Right atrium auricular region (tissue), 2 donors: Measurements from ENCODE around the gene TM7SF3. TPM values are rescaled to one million over a fixed set of nuclear protein-coding genes. Genes with fewer than 3 reads are reported as not detected.
"Not testable (repeated sequence)": the region's sequence is repeated elsewhere in the genome, so short reads cannot be mapped to it uniquely, and the experiment has no call there.

Experiments used
- DNase-seq: peaks from one replicate; pipeline ENCODE4 v3.0.0-alpha.2; 2019; ENCODE audit warnings: low spot score
- H3K27ac ChIP-seq, 2 donors: fragments of 200-600 bp; sonication (generic); 1 replicate in 1 of 2; 2 replicates in 1 of 2; pipeline ENCODE4 v1.5.1; 2016 to 2019
- H3K27me3 ChIP-seq, 2 donors: fragments of 200-600 bp; sonication (generic); one replicate each; pipeline versions ENCODE4 v1.5.1 to v1.6.0; 2017 to 2019
- H3K36me3 ChIP-seq: fragments of 200-600 bp; sonication (generic); one replicate; pipeline ENCODE4 v1.5.1; 2016
- H3K4me1 ChIP-seq, 2 donors: fragments of 200-600 bp; sonication (generic); one replicate each; pipeline versions ENCODE4 v1.5.1 to v1.6.0; 2017 to 2019
- H3K4me3 ChIP-seq, 2 donors: fragments of 200-600 bp; sonication (generic); 1 replicate in 1 of 2; 2 replicates in 1 of 2; pipeline ENCODE4 v1.5.1; 2017 to 2019; ENCODE audit warnings: mild to moderate bottlenecking in 1 of 2, moderate library complexity in 1 of 2
- H3K9me3 ChIP-seq, 2 donors: fragments of 200-600 bp; sonication (generic); one replicate each; pipeline ENCODE4 v1.5.1; 2019
- total RNA-seq, 2 donors: library from RNA; depleted of rRNA; stranded (reverse); fragments of >200 nt; gene quantifications; one replicate each; pipeline ENCODE4 v1.1.0, GENCODE V29; 2016
- TF ChIP-seq, protein P1 (sequence below), 2 donors: fragments of 200-600 bp; sonication (generic); IDR thresholded peaks; one replicate each; pipeline ENCODE4 v1.5.1; 2019; ENCODE audit warnings: antibody characterized with exemption in 2 of 2

The TM7SF3 gene
- total RNA-seq, 2 donors from 2014 or later: 23.0 to 34.6 TPM

GRCh38 chr12:26971963-26972362 lies 42.2 kb downstream of the TM7SF3 start:
- H3K27ac ChIP-seq: no peak overlapping the region
- no peaks in the 10 kb centered on the region for H3K9me3 ChIP-seq
- no peaks in the 10 kb centered on the region for H3K27me3 ChIP-seq
- TF ChIP-seq, protein P1, sequence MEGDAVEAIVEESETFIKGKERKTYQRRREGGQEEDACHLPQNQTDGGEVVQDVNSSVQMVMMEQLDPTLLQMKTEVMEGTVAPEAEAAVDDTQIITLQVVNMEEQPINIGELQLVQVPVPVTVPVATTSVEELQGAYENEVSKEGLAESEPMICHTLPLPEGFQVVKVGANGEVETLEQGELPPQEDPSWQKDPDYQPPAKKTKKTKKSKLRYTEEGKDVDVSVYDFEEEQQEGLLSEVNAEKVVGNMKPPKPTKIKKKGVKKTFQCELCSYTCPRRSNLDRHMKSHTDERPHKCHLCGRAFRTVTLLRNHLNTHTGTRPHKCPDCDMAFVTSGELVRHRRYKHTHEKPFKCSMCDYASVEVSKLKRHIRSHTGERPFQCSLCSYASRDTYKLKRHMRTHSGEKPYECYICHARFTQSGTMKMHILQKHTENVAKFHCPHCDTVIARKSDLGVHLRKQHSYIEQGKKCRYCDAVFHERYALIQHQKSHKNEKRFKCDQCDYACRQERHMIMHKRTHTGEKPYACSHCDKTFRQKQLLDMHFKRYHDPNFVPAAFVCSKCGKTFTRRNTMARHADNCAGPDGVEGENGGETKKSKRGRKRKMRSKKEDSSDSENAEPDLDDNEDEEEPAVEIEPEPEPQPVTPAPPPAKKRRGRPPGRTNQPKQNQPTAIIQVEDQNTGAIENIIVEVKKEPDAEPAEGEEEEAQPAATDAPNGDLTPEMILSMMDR (IDR thresholded peaks at IDR 0.05): no peak
- H3K36me3 ChIP-seq: peaks cover 29% of the 10 kb centered on the region
- H3K4me1 ChIP-seq: no peaks in the 10 kb centered on the region
- no peak for DNase-seq
- no peak overlapping the region for H3K4me3 ChIP-seq

GRCh38 chr12:26970136-26970535 lies 44.0 kb downstream of the TM7SF3 start:
- Histone ChIP-seq H3K36me3 (peaks cover 39% of the 10 kb centered on the region), H3K27ac (no peak overlapping the region), H3K27me3 (no peaks in the 10 kb centered on the region), H3K4me1 (no peaks in the 10 kb centered on the region), H3K9me3 (no peaks in the 10 kb centered on the region), H3K4me3 (no peak overlapping the region)
- TF ChIP-seq, protein P1 (IDR thresholded peaks at IDR 0.05): no peak
- no peak for DNase-seq

- Histone ChIP-seq H3K27me3 (no peaks in the 10 kb centered on the region), H3K27ac (no peak overlapping the region), H3K9me3 (no peaks in the 10 kb centered on the region), H3K4me3 (no peak overlapping the region), H3K4me1 (no peaks in the 10 kb centered on the region), H3K36me3 (peaks cover 44% of the 10 kb centered on the region)
- TF ChIP-seq, protein P1 (IDR thresholded peaks at IDR 0.05): no peak
- DNase-seq: no peak
Observed at GRCh38 chr12:26966842-26967241, 47.3 kb downstream of the TM7SF3 start.

DNA sequence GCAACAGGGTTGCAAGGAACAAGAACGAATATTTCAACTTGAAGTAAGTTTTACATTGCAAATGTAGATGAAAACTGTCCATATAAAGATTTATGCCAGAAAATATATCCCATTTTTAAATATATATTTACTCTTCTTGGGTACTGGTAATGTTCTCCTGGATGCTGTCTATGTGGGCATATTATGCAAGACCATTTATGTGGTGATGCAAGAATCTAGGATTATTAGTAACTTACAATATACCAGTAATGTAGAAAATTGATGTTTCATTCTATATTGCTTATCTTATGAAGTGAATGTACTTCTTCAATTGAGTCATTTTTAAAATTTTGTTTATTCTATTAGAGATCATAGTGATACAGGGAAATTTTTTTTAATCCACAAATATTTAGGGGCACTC lies 50.8 kb downstream of the TM7SF3 start:
- H3K4me3 ChIP-seq: no peak overlapping the region
- DNase-seq: no peak
- H3K36me3 ChIP-seq: peaks cover 30% of the 10 kb centered on the region
- peaks cover 0 to 4% of the 10 kb centered on the region in 2 donors for H3K4me1 ChIP-seq
- TF ChIP-seq, protein P1 (IDR thresholded peaks at IDR 0.05): no peak
- H3K27ac ChIP-seq: no peak overlapping the region
- H3K27me3 ChIP-seq: no peaks in the 10 kb centered on the region
- no peaks in the 10 kb centered on the region for H3K9me3 ChIP-seq

DNA sequence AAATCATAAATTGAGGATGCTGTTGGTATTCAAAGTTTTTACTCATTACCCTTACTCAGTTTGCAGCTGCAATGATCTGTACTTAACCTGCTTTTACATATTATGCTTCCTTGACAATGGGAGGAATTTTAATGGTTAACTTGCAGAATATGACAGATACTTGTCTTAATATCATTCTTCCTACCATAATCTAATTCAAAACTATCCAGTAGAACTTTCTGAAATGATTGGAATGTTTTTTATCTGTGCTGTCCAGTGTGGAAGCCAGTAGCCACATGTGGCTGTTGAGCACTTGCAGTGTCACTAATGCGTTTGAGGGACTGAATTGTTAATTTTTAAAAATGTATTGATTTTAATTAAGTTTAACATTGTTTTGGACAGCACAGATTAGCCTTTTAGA lies 52.4 kb downstream of the TM7SF3 start:
- no peak overlapping the region for H3K4me3 ChIP-seq
- H3K27ac ChIP-seq: no peak overlapping the region
- peaks cover 0 to 4% of the 10 kb centered on the region in 2 donors for H3K4me1 ChIP-seq
- peaks cover 38% of the 10 kb centered on the region for H3K36me3 ChIP-seq
- DNase-seq: no peak
- TF ChIP-seq, protein P1 (IDR thresholded peaks at IDR 0.05): no peak
- H3K9me3 ChIP-seq: no peaks in the 10 kb centered on the region
- H3K27me3 ChIP-seq: no peaks in the 10 kb centered on the region

DNA sequence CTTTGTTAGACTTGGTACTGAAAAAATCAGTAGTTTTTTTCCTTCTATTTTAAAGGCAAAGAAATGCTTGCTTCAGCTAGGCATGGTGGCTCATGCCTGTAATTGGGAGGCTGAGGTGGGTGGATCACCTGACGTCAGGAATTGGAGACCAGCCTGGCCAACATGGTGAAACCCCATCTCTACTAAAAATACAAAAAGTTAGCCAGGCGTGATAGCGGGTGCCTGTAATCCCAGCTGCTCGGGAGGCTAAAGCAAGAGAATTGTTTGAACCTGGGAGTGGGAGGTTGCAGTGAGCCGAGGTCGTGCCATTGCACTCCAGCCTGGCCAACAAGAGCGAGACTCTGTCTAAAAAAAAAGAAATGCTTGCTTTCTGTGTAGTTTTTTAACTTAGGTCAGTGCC lies 52.8 kb downstream of the TM7SF3 start:
- H3K9me3 ChIP-seq, DNase-seq, H3K4me3 ChIP-seq, H3K27ac ChIP-seq, H3K4me1 ChIP-seq, H3K27me3 ChIP-seq: not testable (repeated sequence)
- H3K36me3 ChIP-seq: peaks cover 40% of the 10 kb centered on the region
